ENCODE results near the gene COL4A2.
"Not testable (repeated sequence)": the region's sequence is repeated elsewhere in the genome, so short reads cannot be mapped to it uniquely, and the experiment has no call there.

Gene COL4A2

GRCh38 chr13:110529522-110530311, 222.6 kb downstream of the COL4A2 start:
- Histone ChIP-seq H3K23ac (ENCODE audit: low read depth, low read length, poor library complexity) (no peak overlapping the region), H2AFZ (ENCODE audit: low read length) (no peak overlapping the region), H3K4me2 (ENCODE audit: insufficient read depth, low read length, poor library complexity, severe bottlenecking) (no peak overlapping the region), H3K4me1 (ENCODE audit: control insufficient read depth in 2 of 2, insufficient read depth in 1 of 2, low read depth in 1 of 2, low read length in 2 of 2) (peaks cover 3 to 7% of the 10 kb centered on the region in 2 donors), H3K14ac (ENCODE audit: low read length) (peak overlapping the region; percentile 92), H3K4me3 (ENCODE audit: low read length in 2 of 2) (no peak overlapping the region), H2BK5ac (ENCODE audit: low read length) (no peak overlapping the region), H2BK15ac (ENCODE audit: low read length) (no peak overlapping the region), H2BK120ac (ENCODE audit: low read depth, low read length) (no peak overlapping the region), H3K36me3 (replicated peaks in 1 of 2; ENCODE audit: control insufficient read depth in 2 of 2, insufficient read depth in 2 of 2, low read length in 2 of 2) (no peaks in the 10 kb centered on the region), H4K8ac (ENCODE audit: low read depth, low read length) (no peak overlapping the region), H3K9ac (ENCODE audit: low read depth, low read length, poor library complexity) (no peak overlapping the region), H3K27me3 (ENCODE audit: control insufficient read depth in 3 of 3, insufficient read depth in 3 of 3, low read depth in 1 of 3, low read length in 3 of 3) (peaks cover 0 to 5% (median 0%) of the 10 kb centered on the region in 3 experiments), H3K27ac (replicated peaks; ENCODE audit: low read length) (no peak overlapping the region), H3K18ac (ENCODE audit: low read length) (no peak overlapping the region), H2BK12ac (ENCODE audit: low read length) (no peak overlapping the region), H4K91ac (ENCODE audit: low read depth, low read length, poor library complexity) (no peak overlapping the region), H2AK5ac (ENCODE audit: low read depth, low read length) (peak overlapping the region; percentile 74), H3K79me1 (ENCODE audit: low read depth, low read length) (peaks cover 2% of the 10 kb centered on the region), H3K4ac (ENCODE audit: low read length) (no peak overlapping the region), H3K9me3 (replicated peaks in 1 of 2; ENCODE audit: control insufficient read depth in 2 of 2, insufficient read depth in 1 of 2, low read depth in 1 of 2, low read length in 2 of 2) (peaks cover 0 to 17% of the 10 kb centered on the region in 2 donors)
- no peak for DNase-seq (ENCODE audit: low spot score)
- no CpG with 5 or more reads among the region's 23 CpGs for WGBS, 2 donors (ENCODE audit: extremely low coverage in 2 of 2, insufficient read length in 2 of 2, insufficient replicate concordance in 1 of 2)

- no CpG with 5 or more reads among the region's 7 CpGs for WGBS, 2 donors (ENCODE audit: extremely low coverage in 2 of 2, insufficient read length in 2 of 2, insufficient replicate concordance in 1 of 2)
- Histone ChIP-seq H2BK15ac (ENCODE audit: low read length) (no peak overlapping the region), H3K27me3 (ENCODE audit: control insufficient read depth in 3 of 3, insufficient read depth in 3 of 3, low read depth in 1 of 3, low read length in 3 of 3) (peaks cover 0 to 5% (median 0%) of the 10 kb centered on the region in 3 experiments)
These were observed 224.0 kb downstream of the COL4A2 start for GRCh38 chr13:110531100-110531499.

GRCh38 chr13:110531671-110532083, 224.6 kb downstream of the COL4A2 start:
- no peak overlapping the region for H2BK12ac ChIP-seq (ENCODE audit: low read length)
- no peak overlapping the region for H2AK5ac ChIP-seq (ENCODE audit: low read depth, low read length)
- no peak overlapping the region for H4K91ac ChIP-seq (ENCODE audit: low read depth, low read length, poor library complexity)
- H3K27me3 ChIP-seq (ENCODE audit: control insufficient read depth in 3 of 3, insufficient read depth in 3 of 3, low read depth in 1 of 3, low read length in 3 of 3) = peaks cover 0 to 5% (median 0%) of the 10 kb centered on the region in 3 experiments
- H3K9ac ChIP-seq (ENCODE audit: low read depth, low read length, poor library complexity) = no peak overlapping the region
- H3K27ac ChIP-seq (replicated peaks; ENCODE audit: low read length) = no peak overlapping the region
- no peak overlapping the region for H2BK15ac ChIP-seq (ENCODE audit: low read length)
- H3K36me3 ChIP-seq (replicated peaks in 1 of 2; ENCODE audit: control insufficient read depth in 2 of 2, insufficient read depth in 2 of 2, low read length in 2 of 2) = no peaks in the 10 kb centered on the region
- H3K79me1 ChIP-seq (ENCODE audit: low read depth, low read length) = no peaks in the 10 kb centered on the region
- no peak overlapping the region for H2BK120ac ChIP-seq (ENCODE audit: low read depth, low read length)
- no peak overlapping the region for H3K4me3 ChIP-seq (ENCODE audit: low read length in 2 of 2)
- H3K23ac ChIP-seq (ENCODE audit: low read depth, low read length, poor library complexity) = no peak overlapping the region
- no peak overlapping the region for H3K18ac ChIP-seq (ENCODE audit: low read length)
- no peak overlapping the region for H2BK5ac ChIP-seq (ENCODE audit: low read length)
- no peak overlapping the region for H3K4me2 ChIP-seq (ENCODE audit: insufficient read depth, low read length, poor library complexity, severe bottlenecking)
- no peak overlapping the region for H3K4ac ChIP-seq (ENCODE audit: low read length)
- H3K9me3 ChIP-seq (replicated peaks in 1 of 2; ENCODE audit: control insufficient read depth in 2 of 2, insufficient read depth in 1 of 2, low read depth in 1 of 2, low read length in 2 of 2) = peaks cover 0 to 17% of the 10 kb centered on the region in 2 donors
- no peak overlapping the region for H4K8ac ChIP-seq (ENCODE audit: low read depth, low read length)
- H3K4me1 ChIP-seq (ENCODE audit: control insufficient read depth in 2 of 2, insufficient read depth in 1 of 2, low read depth in 1 of 2, low read length in 2 of 2) = peaks cover 3 to 7% of the 10 kb centered on the region in 2 donors
- H2AFZ ChIP-seq (ENCODE audit: low read length) = no peak overlapping the region
- H3K14ac ChIP-seq (ENCODE audit: low read length) = no peak overlapping the region
- no CpG with 5 or more reads among the region's 9 CpGs for WGBS, 2 donors (ENCODE audit: extremely low coverage in 2 of 2, insufficient read length in 2 of 2, insufficient replicate concordance in 1 of 2)
- DNase-seq (ENCODE audit: low spot score) = no peak

More at GRCh38 chr13:110531100-110531499, 224.0 kb downstream of the COL4A2 start:
- Histone ChIP-seq H2AK5ac (ENCODE audit: low read depth, low read length) (no peak overlapping the region), H4K91ac (ENCODE audit: low read depth, low read length, poor library complexity) (peak overlapping the region; percentile 41), H3K79me1 (ENCODE audit: low read depth, low read length) (no peaks in the 10 kb centered on the region), H2BK12ac (ENCODE audit: low read length) (no peak overlapping the region), H2BK5ac (ENCODE audit: low read length) (no peak overlapping the region), H3K23ac (ENCODE audit: low read depth, low read length, poor library complexity) (no peak overlapping the region), H2BK120ac (ENCODE audit: low read depth, low read length) (no peak overlapping the region), H3K18ac (ENCODE audit: low read length) (peak overlapping the region; percentile 36), H2AFZ (ENCODE audit: low read length) (no peak overlapping the region), H3K14ac (ENCODE audit: low read length) (no peak overlapping the region), H3K9ac (ENCODE audit: low read depth, low read length, poor library complexity) (no peak overlapping the region), H3K4me1 (ENCODE audit: control insufficient read depth in 2 of 2, insufficient read depth in 1 of 2, low read depth in 1 of 2, low read length in 2 of 2) (peaks cover 3 to 7% of the 10 kb centered on the region in 2 donors), H3K9me3 (replicated peaks in 1 of 2; ENCODE audit: control insufficient read depth in 2 of 2, insufficient read depth in 1 of 2, low read depth in 1 of 2, low read length in 2 of 2) (peaks cover 0 to 17% of the 10 kb centered on the region in 2 donors), H3K27ac (replicated peaks; ENCODE audit: low read length) (no peak overlapping the region), H3K4me3 (ENCODE audit: low read length in 2 of 2) (no peak overlapping the region), H3K4ac (ENCODE audit: low read length) (no peak overlapping the region), H3K36me3 (replicated peaks in 1 of 2; ENCODE audit: control insufficient read depth in 2 of 2, insufficient read depth in 2 of 2, low read length in 2 of 2) (no peaks in the 10 kb centered on the region), H4K8ac (ENCODE audit: low read depth, low read length) (no peak overlapping the region), H3K4me2 (ENCODE audit: insufficient read depth, low read length, poor library complexity, severe bottlenecking) (no peak overlapping the region)
- no peak for DNase-seq (ENCODE audit: low spot score)

GRCh38 chr13:110532258-110532657, 225.2 kb downstream of the COL4A2 start:
- not testable (repeated sequence) for H3K4ac ChIP-seq (ENCODE audit: low read length); H3K4me3 ChIP-seq (ENCODE audit: low read length in 2 of 2); H3K14ac ChIP-seq (ENCODE audit: low read length); H3K36me3 ChIP-seq (replicated peaks in 1 of 2; ENCODE audit: control insufficient read depth in 2 of 2, insufficient read depth in 2 of 2, low read length in 2 of 2); H3K23ac ChIP-seq (ENCODE audit: low read depth, low read length, poor library complexity); H3K27ac ChIP-seq (replicated peaks; ENCODE audit: low read length); H2BK5ac ChIP-seq (ENCODE audit: low read length); H3K18ac ChIP-seq (ENCODE audit: low read length); H2AFZ ChIP-seq (ENCODE audit: low read length); H3K4me1 ChIP-seq (ENCODE audit: control insufficient read depth in 2 of 2, insufficient read depth in 1 of 2, low read depth in 1 of 2, low read length in 2 of 2); H2BK120ac ChIP-seq (ENCODE audit: low read depth, low read length); H3K27me3 ChIP-seq (ENCODE audit: control insufficient read depth in 3 of 3, insufficient read depth in 3 of 3, low read depth in 1 of 3, low read length in 3 of 3); H3K9ac ChIP-seq (ENCODE audit: low read depth, low read length, poor library complexity); H3K4me2 ChIP-seq (ENCODE audit: insufficient read depth, low read length, poor library complexity, severe bottlenecking); H3K79me1 ChIP-seq (ENCODE audit: low read depth, low read length); DNase-seq (ENCODE audit: low spot score); H2BK15ac ChIP-seq (ENCODE audit: low read length); H2BK12ac ChIP-seq (ENCODE audit: low read length); H4K91ac ChIP-seq (ENCODE audit: low read depth, low read length, poor library complexity); H2AK5ac ChIP-seq (ENCODE audit: low read depth, low read length); H4K8ac ChIP-seq (ENCODE audit: low read depth, low read length)
- WGBS, 2 donors (ENCODE audit: extremely low coverage in 2 of 2, insufficient read length in 2 of 2, insufficient replicate concordance in 1 of 2) = no CpG with 5 or more reads among the region's 2 CpGs
- H3K9me3 ChIP-seq (replicated peaks in 1 of 2; ENCODE audit: control insufficient read depth in 2 of 2, insufficient read depth in 1 of 2, low read depth in 1 of 2, low read length in 2 of 2) = peaks cover 0 to 17% of the 10 kb centered on the region in 2 donors
